ENCODE data around the gene PFDN1.

- TF ChIP-seq, protein P1, sequence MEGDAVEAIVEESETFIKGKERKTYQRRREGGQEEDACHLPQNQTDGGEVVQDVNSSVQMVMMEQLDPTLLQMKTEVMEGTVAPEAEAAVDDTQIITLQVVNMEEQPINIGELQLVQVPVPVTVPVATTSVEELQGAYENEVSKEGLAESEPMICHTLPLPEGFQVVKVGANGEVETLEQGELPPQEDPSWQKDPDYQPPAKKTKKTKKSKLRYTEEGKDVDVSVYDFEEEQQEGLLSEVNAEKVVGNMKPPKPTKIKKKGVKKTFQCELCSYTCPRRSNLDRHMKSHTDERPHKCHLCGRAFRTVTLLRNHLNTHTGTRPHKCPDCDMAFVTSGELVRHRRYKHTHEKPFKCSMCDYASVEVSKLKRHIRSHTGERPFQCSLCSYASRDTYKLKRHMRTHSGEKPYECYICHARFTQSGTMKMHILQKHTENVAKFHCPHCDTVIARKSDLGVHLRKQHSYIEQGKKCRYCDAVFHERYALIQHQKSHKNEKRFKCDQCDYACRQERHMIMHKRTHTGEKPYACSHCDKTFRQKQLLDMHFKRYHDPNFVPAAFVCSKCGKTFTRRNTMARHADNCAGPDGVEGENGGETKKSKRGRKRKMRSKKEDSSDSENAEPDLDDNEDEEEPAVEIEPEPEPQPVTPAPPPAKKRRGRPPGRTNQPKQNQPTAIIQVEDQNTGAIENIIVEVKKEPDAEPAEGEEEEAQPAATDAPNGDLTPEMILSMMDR (IDR thresholded peaks at IDR 0.05; ENCODE audit: low read length), result no peak
- TF ChIP-seq EZH2 (IDR thresholded peaks at IDR 0.05; ENCODE audit: borderline replicate concordance, low read length), result no peak
Observed at GRCh38 chr5:140310434-140310833, 7.5 kb upstream of the PFDN1 start.
